ENCODE results near the gene TNIK. TPM values are rescaled to one million over a fixed set of nuclear protein-coding genes. Genes with fewer than 3 reads are reported as not detected.

TNIK gene
- polyA plus RNA-seq, 1 donor from 2014 or later: 19.3 TPM

GRCh38 chr3:171039674-171040073 is 420.5 kb downstream of the TNIK start:
- Histone ChIP-seq H3K27me3 (ENCODE audit: insufficient read depth, low read depth, low read length) (no peaks in the 10 kb centered on the region), H3K9me2 (ENCODE audit: insufficient read depth, low read length) (no peaks in the 10 kb centered on the region), H3K79me2 (replicated peaks; ENCODE audit: insufficient read depth, low read length) (no peaks in the 10 kb centered on the region), H2AFZ (ENCODE audit: low read depth, low read length) (no peak overlapping the region), H3K36me3 (ENCODE audit: insufficient read depth, low read length) (no peaks in the 10 kb centered on the region), H3K9me3 (ENCODE audit: low read length) (no peaks in the 10 kb centered on the region), H4K20me1 (ENCODE audit: insufficient read depth) (no peaks in the 10 kb centered on the region), H3K4me3 (ENCODE audit: low read length) (no peak overlapping the region), H3F3A (ENCODE audit: insufficient read depth, low read length, poor library complexity, severe bottlenecking) (no peaks in the 10 kb centered on the region), H3K4me2 (ENCODE audit: low read length) (no peak overlapping the region), H3K27ac (ENCODE audit: low read length) (no peak overlapping the region), H3K9ac (ENCODE audit: low read length) (no peak overlapping the region)
- no peak for TF ChIP-seq TAF1 (IDR thresholded peaks at IDR 0.05; ENCODE audit: low read depth)
- no peak for TF ChIP-seq RAD21 (conservative IDR thresholded peaks at IDR 0.05)
- TF ChIP-seq EZH2 (IDR thresholded peaks at IDR 0.05; ENCODE audit: borderline replicate concordance, insufficient read depth, low read length, poor library complexity, severe bottlenecking): no peak

- Histone ChIP-seq H3K9me3 (ENCODE audit: low read length) (no peaks in the 10 kb centered on the region), H3K36me3 (ENCODE audit: insufficient read depth, low read length) (no peaks in the 10 kb centered on the region), H3K27ac (ENCODE audit: low read length) (no peak overlapping the region), H2AFZ (ENCODE audit: low read depth, low read length) (no peak overlapping the region), H3K27me3 (ENCODE audit: insufficient read depth, low read depth, low read length) (no peaks in the 10 kb centered on the region), H3K4me3 (ENCODE audit: low read length) (no peak overlapping the region), H3F3A (ENCODE audit: insufficient read depth, low read length, poor library complexity, severe bottlenecking) (no peaks in the 10 kb centered on the region), H3K4me2 (ENCODE audit: low read length) (no peak overlapping the region), H3K9me2 (ENCODE audit: insufficient read depth, low read length) (no peaks in the 10 kb centered on the region), H3K79me2 (replicated peaks; ENCODE audit: insufficient read depth, low read length) (no peaks in the 10 kb centered on the region), H3K9ac (ENCODE audit: low read length) (no peak overlapping the region), H4K20me1 (ENCODE audit: insufficient read depth) (no peaks in the 10 kb centered on the region)
- TF ChIP-seq REST (IDR thresholded peaks at IDR 0.05; ENCODE audit: borderline replicate concordance) (no peak), RAD21 (conservative IDR thresholded peaks at IDR 0.05) (no peak), TAF1 (IDR thresholded peaks at IDR 0.05; ENCODE audit: low read depth) (no peak), EZH2 (IDR thresholded peaks at IDR 0.05; ENCODE audit: borderline replicate concordance, insufficient read depth, low read length, poor library complexity, severe bottlenecking) (no peak), SMC3 (conservative IDR thresholded peaks at IDR 0.05; ENCODE audit: poor library complexity) (no peak), CTCF (IDR thresholded peaks at IDR 0.05; ENCODE audit: poor library complexity, severe bottlenecking) (no peak), EP300 (conservative IDR thresholded peaks at IDR 0.05; ENCODE audit: poor library complexity, severe bottlenecking) (no peak), MXI1 (conservative IDR thresholded peaks at IDR 0.05; ENCODE audit: poor library complexity, severe bottlenecking) (no peak), POLR2AphosphoS5 (IDR thresholded peaks at IDR 0.05) (no peak)
These were observed 421.9 kb downstream of the TNIK start for GRCh38 chr3:171038342-171038741.
